Endothelial cell of umbilical vein (primary cell): ENCODE data around the gene FKBP14.

Source experiments
- CTCF ChIP-seq, 2 donors: IDR thresholded peaks; 1 replicate in 1 of 2; 2 replicates in 1 of 2; pipeline ENCODE4 v1.5.1; 2011; ENCODE audit warnings: low read length in 2 of 2, mild to moderate bottlenecking in 2 of 2, moderate library complexity in 2 of 2, control low read depth in 1 of 2, inconsistent platforms in 1 of 2, low read depth in 1 of 2; ENCODE audit not compliant: insufficient read depth in 1 of 2; ENCODE audit errors: extremely low read depth in 1 of 2
- POLR2AphosphoS5 ChIP-seq: IDR thresholded peaks from 2 replicates; pipeline ENCODE4 v1.6.1; 2012; ENCODE audit warnings: low read depth, mild to moderate bottlenecking, control low read depth, low read length, moderate library complexity; ENCODE audit not compliant: insufficient read depth

DNA sequence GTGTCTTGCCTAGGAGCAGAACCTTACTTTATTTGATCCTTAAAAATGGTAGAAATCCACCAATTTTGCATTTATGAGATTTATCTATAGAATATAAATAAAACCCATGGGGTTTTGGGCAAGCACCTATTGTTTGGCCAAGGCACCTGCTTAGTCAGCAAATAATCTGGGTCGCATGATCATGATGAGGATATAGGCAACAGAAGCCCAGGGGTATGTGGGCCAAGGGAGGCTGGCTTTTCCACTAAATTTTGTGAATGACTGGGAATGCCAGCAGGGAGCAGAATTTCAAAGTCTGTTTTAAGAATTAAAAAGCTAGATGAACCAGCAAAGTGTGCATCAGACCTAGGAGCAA is 54.2 kb downstream of the FKBP14 start:
- TF ChIP-seq POLR2AphosphoS5 (no peak), CTCF (IDR thresholded peaks at IDR 0.05; ENCODE audit: extremely low read depth in 1 of 2, insufficient read depth in 1 of 2, low read depth in 1 of 2, low read length in 2 of 2) (no peak)
